K562 (cell line): ENCODE results near the gene GTPBP6. TPM values are rescaled to one million over a fixed set of nuclear protein-coding genes. Genes with fewer than 3 reads are reported as not detected.

Experiments
- ATAC-seq: fragments of 200-7000 bp; cut with Tn5 transposase; 3 replicates; pipeline ENCODE4 v1.9.1; 2020; ENCODE audit warnings: moderate library complexity
- BruUV-seq: library from RNA; stranded (reverse); fragments of 400-500 nt; replicated peaks from 2 replicates; lab custom pipeline; 2021; lab: Mats Ljungman, UMichigan
- CTCF ChIA-PET: fragments of 300-600 bp; formaldehyde crosslinking; extraction: SDS; loops from one replicate; lab custom pipeline; 2021; ENCODE audit warnings: low intra/inter-chr PET ratio; lab: Yijun Ruan, JAX
- POLR2A ChIA-PET: fragments of 300-600, 350-650 bp; sonication (Branson Sonifier 250); formaldehyde crosslinking; extraction: SDS; loops from one replicate; lab custom pipeline; 2021; ENCODE audit warnings: antibody characterized with exemption, inconsistent platforms; lab: Yijun Ruan, JAX
- DNase-seq, 4 experiments: peaks; one replicate each; pipeline versions ENCODE4 v3.0.0 to v3.0.0-alpha.2; 2011 to 2018; ENCODE audit warnings: low spot score in 3 of 4, mixed read lengths in 3 of 4; ENCODE audit errors: extremely low read depth in 1 of 4
- FAIRE-seq: peaks from 2 replicates; lab custom pipeline; 2011; peaks lifted over from hg19 to GRCh38; lab: Jason Lieb, UNC
- H2AFZ ChIP-seq: 2 replicates; pipeline ENCODE4 v1.6.0; 2011; ENCODE audit warnings: low read depth, low read length, control low read depth, inconsistent platforms
- H3K27ac ChIP-seq: fragments of 200-600 bp; 3 replicates; pipeline ENCODE4 v1.8.0; 2011; ENCODE audit warnings: low read depth, mild to moderate bottlenecking, control low read depth, inconsistent platforms, low read length, moderate library complexity, mixed read lengths; ENCODE audit errors: extremely low read depth
- H3K27me3 ChIP-seq, 2 experiments: fragments of 300-600 bp in 1 of 2; 2 replicates in 1 of 2; 3 replicates in 1 of 2; pipeline versions ENCODE4 v1.6.0 to v1.8.0; 2011; ENCODE audit warnings: inconsistent platforms in 2 of 2, low read length in 2 of 2, mild to moderate bottlenecking in 1 of 2, mixed read lengths in 1 of 2, moderate library complexity in 1 of 2; ENCODE audit not compliant: control insufficient read depth in 2 of 2, insufficient read depth in 2 of 2
- H3K36me3 ChIP-seq: fragments of 300-600 bp; 3 replicates; pipeline ENCODE4 v1.8.0; 2011; ENCODE audit warnings: mild to moderate bottlenecking, low read length, inconsistent platforms; ENCODE audit not compliant: control insufficient read depth, insufficient read depth
- H3K4me1 ChIP-seq, 2 experiments: fragments of 200-600 bp in 1 of 2; replicated peaks in 1 of 2; 2 replicates in 1 of 2; 3 replicates in 1 of 2; pipeline versions ENCODE4 v1.5.1 to v1.8.0; 2011; ENCODE audit warnings: inconsistent platforms in 2 of 2, low read length in 2 of 2, mild to moderate bottlenecking in 1 of 2, mixed read lengths in 1 of 2, moderate library complexity in 1 of 2; ENCODE audit not compliant: control insufficient read depth in 2 of 2, insufficient read depth in 2 of 2
- H3K4me2 ChIP-seq: 2 replicates; pipeline ENCODE4 v1.6.1; 2011; ENCODE audit warnings: low read length, control low read depth, inconsistent platforms, mixed read lengths; ENCODE audit not compliant: insufficient read depth
- H3K4me3 ChIP-seq: fragments of 200-600 bp; sonication (generic), shearing (Covaris generic); 2 replicates; pipeline ENCODE4 v1.5.1; 2016; ENCODE audit warnings: control low read depth, inconsistent platforms
- H3K79me2 ChIP-seq: fragments of 200-600 bp; 3 replicates; pipeline ENCODE4 v1.8.0; 2011; ENCODE audit warnings: low read length, inconsistent platforms; ENCODE audit not compliant: control insufficient read depth, insufficient read depth
- H3K9ac ChIP-seq, 2 experiments: 2 replicates each; pipeline versions ENCODE4 v1.6.0 to v1.6.1; 2011; ENCODE audit warnings: low read depth in 2 of 2, low read length in 2 of 2, control low read depth in 1 of 2, inconsistent platforms in 1 of 2, mild to moderate bottlenecking in 1 of 2, mixed read lengths in 1 of 2; ENCODE audit not compliant: insufficient read depth in 1 of 2
- H3K9me1 ChIP-seq: one replicate; pipeline ENCODE4 v1.6.0; 2011; ENCODE audit warnings: inconsistent platforms, mild to moderate bottlenecking, low read length, moderate library complexity; ENCODE audit not compliant: control insufficient read depth, insufficient read depth
- H3K9me3 ChIP-seq: replicated peaks from 2 replicates; pipeline ENCODE4 v1.5.1; 2011; ENCODE audit warnings: low read depth, low read length, inconsistent platforms; ENCODE audit not compliant: control insufficient read depth, insufficient read depth
- H4K20me1 ChIP-seq: replicated peaks from 2 replicates; pipeline ENCODE4 v1.6.1; 2011; ENCODE audit warnings: low read length, inconsistent platforms, mixed read lengths; ENCODE audit not compliant: control insufficient read depth, insufficient read depth
- TEAD4 ChIP-seq, 2 experiments: sonication (generic) in 1 of 2; formaldehyde crosslinking in 1 of 2; IDR thresholded peaks; 2 replicates each; pipeline versions ENCODE4 v1.6.1 to v1.8.0; 2012 to 2022; ENCODE audit warnings: borderline replicate concordance in 1 of 2, inconsistent platforms in 1 of 2, low read length in 1 of 2, mild to moderate bottlenecking in 1 of 2, missing genetic modification reagents in 1 of 2
- ZNF253 ChIP-seq: fragments of 250-450 bp; sonication (Bioruptor Pico); conservative IDR thresholded peaks from 2 replicates; pipeline ENCODE4 v1.6.1; 2021; ENCODE audit warnings: mild to moderate bottlenecking
- ZNF780A ChIP-seq: fragments of 250-450 bp; sonication (Bioruptor Pico); IDR thresholded peaks from 2 replicates; pipeline ENCODE4 v1.5.0; 2021; ENCODE audit warnings: mild to moderate bottlenecking
- WGBS: fragments of 100-300 bp; shearing (Covaris generic); methylation state at CpG from one replicate; pipeline ENCODE4 v1.1.6; 2016; ENCODE audit warnings: low coverage, mixed read lengths; ENCODE audit not compliant: insufficient coverage; ENCODE audit errors: missing lambda C conversion rate; 5-methylcytosine and 5-hydroxymethylcytosine counted together
- in situ Hi-C: fragments of 300-500 bp; cut with MboI; formaldehyde crosslinking; loops from 4 replicates; pipeline ENCODE4 v1.15.0; 2018; ENCODE audit warnings: inconsistent platforms, mixed read lengths
- intact Hi-C: fragments of 100-400 bp; cut with micrococcal nuclease; formaldehyde crosslinking; loops from 2 replicates; pipeline ENCODE4 v1.14.2; 2022
- polyA plus RNA-seq, 8 experiments: library from polyadenylated mRNA; depleted of rRNA in 4 of 8; stranded (reverse) in 5 of 8; unstranded in 3 of 8; fragments of >200 nt; fragmentation: Nextera tagmentation in 2 of 8; fragmentation: Illumina TruSeq in 1 of 8; extraction: Ambion mirVana in 2 of 8; extraction: Trizol in 1 of 8; gene quantifications; 2 replicates each; pipeline versions ENCODE4 v1.2.1 to v1.2.3, GENCODE V29; 2011 to 2014; ENCODE audit warnings: inconsistent platforms in 1 of 8, missing spikeins in 1 of 8
- total RNA-seq, 7 experiments: library from RNA; depleted of rRNA in 6 of 7; stranded (reverse); fragments of >200 nt in 6 of 7; fragmentation: Illumina TruSeq in 2 of 7; extraction: Trizol in 2 of 7; gene quantifications; 2 replicates each; pipeline versions ENCODE4 v1.2.1 to v1.2.3, GENCODE V29; 2011 to 2021; ENCODE audit warnings: low replicate concordance in 1 of 7
- TF ChIP-seq, protein P1 (sequence below), 2 experiments: fragments of 450-650 bp in 1 of 2; sonication (generic) in 1 of 2; formaldehyde crosslinking in 1 of 2; IDR thresholded peaks in 1 of 2; conservative IDR thresholded peaks in 1 of 2; 2 replicates each; pipeline versions ENCODE4 v1.6.1 to v1.8.1; 2016 to 2023; ENCODE audit warnings: mild to moderate bottlenecking in 2 of 2, moderate library complexity in 2 of 2, inconsistent platforms in 1 of 2, missing genetic modification reagents in 1 of 2
- TF ChIP-seq, protein P2 (sequence below): fragments of 450-650 bp; IDR thresholded peaks from 2 replicates; pipeline ENCODE4 v1.6.1; 2016; ENCODE audit warnings: low read depth

GTPBP6 gene
- total and polyA plus RNA-seq, 9 of the 15 experiments (the other 6 are each of a cell fraction or from before 2014, with no cell fraction given): 0.24 to 35.2 (median 8.0) TPM

DNA sequence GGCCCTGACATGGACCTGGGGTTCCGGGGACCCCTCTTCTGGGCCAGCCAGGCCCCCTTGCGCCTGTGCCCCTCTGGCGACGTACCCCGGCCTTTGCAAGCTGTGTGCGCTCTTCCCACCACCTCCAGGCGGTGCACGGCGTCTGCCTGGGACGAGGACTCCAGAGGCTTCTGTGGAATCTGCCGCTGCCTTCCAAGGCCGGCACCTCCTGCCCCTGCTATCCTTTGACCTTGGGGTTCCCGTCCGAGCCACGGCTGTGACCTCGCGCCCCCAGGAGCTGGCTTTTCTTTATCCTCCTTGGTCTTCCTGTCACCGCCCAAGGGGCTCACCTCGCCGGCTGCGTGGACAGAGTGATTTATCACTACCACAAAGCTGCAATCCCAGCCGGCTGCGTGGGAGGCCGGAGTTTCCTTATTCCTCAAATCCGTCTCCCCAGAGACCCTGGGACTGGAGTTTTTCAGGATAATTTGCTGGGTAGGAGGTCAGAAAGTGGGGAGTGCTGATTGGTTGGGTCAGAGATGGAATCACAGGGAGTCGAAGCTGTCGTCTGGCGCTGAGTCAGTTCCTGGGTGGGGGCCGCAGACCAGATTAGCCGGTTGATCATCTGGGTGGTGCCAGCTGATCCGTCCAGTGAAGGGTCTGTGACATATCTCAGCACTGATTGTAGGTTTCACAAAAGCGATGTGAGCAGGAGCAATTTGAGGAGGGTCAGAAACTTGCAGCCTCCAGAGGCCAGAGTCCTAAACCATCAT is 57.3 kb downstream of the GTPBP6 start (continued):
- TF ChIP-seq, protein P1, sequence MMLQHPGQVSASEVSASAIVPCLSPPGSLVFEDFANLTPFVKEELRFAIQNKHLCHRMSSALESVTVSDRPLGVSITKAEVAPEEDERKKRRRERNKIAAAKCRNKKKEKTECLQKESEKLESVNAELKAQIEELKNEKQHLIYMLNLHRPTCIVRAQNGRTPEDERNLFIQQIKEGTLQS (IDR thresholded peaks at IDR 0.05): peak; percentile 45; the same call in 1 of the 2 replicates
- TF ChIP-seq, protein P1 (CRISPR knock-in tag; conservative IDR thresholded peaks at IDR 0.05): no peak
- no peak for TF ChIP-seq ZNF253 (CRISPR knock-in tag)

DNA sequence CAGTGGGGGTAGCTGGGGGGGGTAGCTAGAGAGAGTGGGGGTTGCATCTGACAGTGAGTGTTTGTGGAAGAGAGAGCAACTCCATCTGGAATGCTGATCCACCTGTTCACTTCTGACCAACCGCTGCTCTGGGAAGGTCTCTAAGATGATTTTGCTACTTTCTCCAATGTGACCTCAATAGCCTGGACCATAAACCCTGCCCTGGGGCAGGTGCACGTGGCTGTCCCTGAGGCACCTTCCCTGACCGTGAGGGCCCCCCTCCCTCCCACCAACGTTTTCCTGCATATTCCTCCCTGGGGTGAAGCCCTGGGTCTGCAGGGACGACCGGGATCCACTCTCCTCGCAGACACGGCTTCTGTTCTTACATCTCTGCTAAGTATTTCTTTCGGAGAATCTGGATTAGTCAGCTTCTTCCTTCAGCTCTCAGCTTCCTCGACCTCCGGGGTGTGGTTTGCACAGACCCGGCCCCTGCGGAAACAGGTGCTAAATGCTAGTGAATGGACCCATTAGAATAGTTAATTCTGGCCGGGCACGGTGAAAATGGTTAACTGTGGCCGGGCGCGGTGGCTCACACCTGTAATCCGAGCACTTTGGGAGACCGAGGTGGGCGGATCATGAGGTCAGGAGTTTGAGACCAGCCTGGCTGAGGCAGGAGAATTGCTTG is 58.8 kb downstream of the GTPBP6 start:
- peaks cover 9 to 21% of the 10 kb centered on the region in 2 experiments for H3K4me1 ChIP-seq
- no peak overlapping the region for H3K4me3 ChIP-seq
- in situ Hi-C loops (no loop called here), intact Hi-C loops (no loop called here)
- ChIA-PET CTCF (no interaction called here), POLR2A (no interaction called here)
- peak in 2 of 4 experiments; percentile 3 to 9 for DNase-seq
- H3K9me3 ChIP-seq: no peaks in the 10 kb centered on the region
- no TSS peak for BruUV-seq
- 0 out of 2 replicates have a peak, but pooled peaks cover 5% of the 10 kb centered on the region for H4K20me1 ChIP-seq
- peak; percentile 40 for ATAC-seq
- H3K79me2 ChIP-seq: no peaks in the 10 kb centered on the region
- no peak for FAIRE-seq
- H3K27ac ChIP-seq: no peak overlapping the region
- no peak overlapping the region for H3K4me2 ChIP-seq
- H3K27me3 ChIP-seq: no peaks in the 10 kb centered on the region
- no peaks in the 10 kb centered on the region for H3K9me1 ChIP-seq
- H3K36me3 ChIP-seq: no peaks in the 10 kb centered on the region
- WGBS: 23% methylated on average over 20 of the region's 21 CpGs
- no peak overlapping the region for H2AFZ ChIP-seq
- peak overlapping the region in 1 of 2 experiments; percentile 45; a peak in 2 of 4 replicates for H3K9ac ChIP-seq
- TF ChIP-seq, protein P2, sequence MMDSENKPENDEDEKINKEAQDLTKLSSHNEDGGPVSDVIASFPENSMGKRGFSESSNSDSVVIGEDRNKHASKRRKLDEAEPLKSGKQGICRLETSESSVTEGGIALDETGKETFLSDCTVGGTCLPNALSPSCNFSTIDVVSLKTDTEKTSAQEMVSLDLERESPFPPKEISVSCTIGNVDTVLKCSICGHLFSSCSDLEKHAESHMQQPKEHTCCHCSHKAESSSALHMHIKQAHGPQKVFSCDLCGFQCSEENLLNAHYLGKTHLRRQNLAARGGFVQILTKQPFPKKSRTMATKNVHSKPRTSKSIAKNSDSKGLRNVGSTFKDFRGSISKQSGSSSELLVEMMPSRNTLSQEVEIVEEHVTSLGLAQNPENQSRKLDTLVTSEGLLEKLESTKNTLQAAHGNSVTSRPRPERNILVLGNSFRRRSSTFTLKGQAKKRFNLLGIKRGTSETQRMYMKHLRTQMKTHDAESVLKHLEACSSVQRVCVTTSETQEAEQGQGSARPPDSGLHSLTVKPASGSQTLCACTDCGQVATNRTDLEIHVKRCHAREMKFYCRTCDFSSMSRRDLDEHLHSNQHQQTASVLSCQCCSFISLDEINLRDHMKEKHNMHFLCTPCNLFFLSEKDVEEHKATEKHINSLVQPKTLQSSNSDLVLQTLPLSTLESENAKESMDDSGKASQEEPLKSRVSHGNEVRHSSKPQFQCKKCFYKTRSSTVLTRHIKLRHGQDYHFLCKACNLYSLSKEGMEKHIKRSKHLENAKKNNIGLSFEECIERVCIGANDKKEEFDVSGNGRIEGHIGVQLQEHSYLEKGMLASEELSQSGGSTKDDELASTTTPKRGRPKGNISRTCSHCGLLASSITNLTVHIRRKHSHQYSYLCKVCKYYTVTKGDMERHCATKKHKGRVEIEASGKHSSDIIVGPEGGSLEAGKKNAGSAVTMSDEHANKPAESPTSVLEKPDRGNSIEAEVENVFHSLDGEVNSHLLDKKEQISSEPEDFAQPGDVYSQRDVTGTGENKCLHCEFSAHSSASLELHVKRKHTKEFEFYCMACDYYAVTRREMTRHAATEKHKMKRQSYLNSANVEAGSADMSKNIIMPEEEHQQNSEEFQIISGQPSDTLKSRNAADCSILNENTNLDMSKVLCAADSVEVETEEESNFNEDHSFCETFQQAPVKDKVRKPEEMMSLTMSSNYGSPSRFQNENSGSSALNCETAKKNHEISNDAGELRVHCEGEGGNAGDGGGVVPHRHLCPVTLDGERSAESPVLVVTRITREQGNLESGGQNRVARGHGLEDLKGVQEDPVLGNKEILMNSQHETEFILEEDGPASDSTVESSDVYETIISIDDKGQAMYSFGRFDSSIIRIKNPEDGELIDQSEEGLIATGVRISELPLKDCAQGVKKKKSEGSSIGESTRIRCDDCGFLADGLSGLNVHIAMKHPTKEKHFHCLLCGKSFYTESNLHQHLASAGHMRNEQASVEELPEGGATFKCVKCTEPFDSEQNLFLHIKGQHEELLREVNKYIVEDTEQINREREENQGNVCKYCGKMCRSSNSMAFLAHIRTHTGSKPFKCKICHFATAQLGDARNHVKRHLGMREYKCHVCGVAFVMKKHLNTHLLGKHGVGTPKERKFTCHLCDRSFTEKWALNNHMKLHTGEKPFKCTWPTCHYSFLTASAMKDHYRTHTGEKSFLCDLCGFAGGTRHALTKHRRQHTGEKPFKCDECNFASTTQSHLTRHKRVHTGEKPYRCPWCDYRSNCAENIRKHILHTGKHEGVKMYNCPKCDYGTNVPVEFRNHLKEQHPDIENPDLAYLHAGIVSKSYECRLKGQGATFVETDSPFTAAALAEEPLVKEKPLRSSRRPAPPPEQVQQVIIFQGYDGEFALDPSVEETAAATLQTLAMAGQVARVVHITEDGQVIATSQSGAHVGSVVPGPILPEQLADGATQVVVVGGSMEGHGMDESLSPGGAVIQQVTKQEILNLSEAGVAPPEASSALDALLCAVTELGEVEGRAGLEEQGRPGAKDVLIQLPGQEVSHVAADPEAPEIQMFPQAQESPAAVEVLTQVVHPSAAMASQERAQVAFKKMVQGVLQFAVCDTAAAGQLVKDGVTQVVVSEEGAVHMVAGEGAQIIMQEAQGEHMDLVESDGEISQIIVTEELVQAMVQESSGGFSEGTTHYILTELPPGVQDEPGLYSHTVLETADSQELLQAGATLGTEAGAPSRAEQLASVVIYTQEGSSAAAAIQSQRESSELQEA: no peak
- TF ChIP-seq TEAD4 (IDR thresholded peaks at IDR 0.05; ENCODE audit: low read length) (no peak), TEAD4 (CRISPR knock-in tag; IDR thresholded peaks at IDR 0.05; ENCODE audit: borderline replicate concordance) (no peak), ZNF780A (CRISPR knock-in tag) (no peak)
